Left ventricle myocardium inferior (tissue), 1 donor: Measurements from ENCODE around the gene PTGIR. TPM values are rescaled to one million over a fixed set of nuclear protein-coding genes. Genes with fewer than 3 reads are reported as not detected.

ENCODE experiments used
- DNase-seq: peaks from one replicate; pipeline ENCODE4 v3.0.0-alpha.2; 2020
- H3K27ac ChIP-seq: fragments of 200-600 bp; replicated peaks from 2 replicates; pipeline ENCODE4 v1.8.0; 2021
- H3K27me3 ChIP-seq: fragments of 200-600 bp; 2 replicates; pipeline ENCODE4 v1.8.0; 2021; ENCODE audit warnings: low read depth
- H3K36me3 ChIP-seq: fragments of 200-600 bp; 2 replicates; pipeline ENCODE4 v1.8.0; 2021
- H3K4me1 ChIP-seq: fragments of 200-600 bp; 2 replicates; pipeline ENCODE4 v1.8.0; 2021
- H3K4me3 ChIP-seq: fragments of 200-600 bp; 2 replicates; pipeline ENCODE4 v1.8.0; 2021; ENCODE audit warnings: mild to moderate bottlenecking, moderate library complexity
- H3K9me3 ChIP-seq: fragments of 200-600 bp; replicated peaks from 2 replicates; pipeline ENCODE4 v1.8.0; 2021
- CTCF ChIP-seq: fragments of 200-600 bp; IDR thresholded peaks from 2 replicates; pipeline ENCODE4 v1.8.0; 2021; ENCODE audit warnings: antibody characterized with exemption, mild to moderate bottlenecking, borderline replicate concordance
- intact Hi-C: fragments of 100-400 bp; cut with micrococcal nuclease; formaldehyde crosslinking; loops from one replicate; pipeline ENCODE4 v1.11.0; 2022
- long read RNA-seq: library from polyadenylated mRNA; unstranded; transcript quantifications from one replicate; pipeline ENCODE4 v2.0.0, GENCODE V29; 2021
- total RNA-seq: library from RNA; stranded (reverse); fragmentation: NEBNext Ultra II Directional; extraction: Animal tissue kit (Norgen Biotek cat#: 25700); gene quantifications from one replicate; pipeline ENCODE4 v1.2.1, GENCODE V29; 2021
- donor health status: DM: no; HTN: yes; CAD: no; lungs with severe emphysema.

The PTGIR gene, protein sequence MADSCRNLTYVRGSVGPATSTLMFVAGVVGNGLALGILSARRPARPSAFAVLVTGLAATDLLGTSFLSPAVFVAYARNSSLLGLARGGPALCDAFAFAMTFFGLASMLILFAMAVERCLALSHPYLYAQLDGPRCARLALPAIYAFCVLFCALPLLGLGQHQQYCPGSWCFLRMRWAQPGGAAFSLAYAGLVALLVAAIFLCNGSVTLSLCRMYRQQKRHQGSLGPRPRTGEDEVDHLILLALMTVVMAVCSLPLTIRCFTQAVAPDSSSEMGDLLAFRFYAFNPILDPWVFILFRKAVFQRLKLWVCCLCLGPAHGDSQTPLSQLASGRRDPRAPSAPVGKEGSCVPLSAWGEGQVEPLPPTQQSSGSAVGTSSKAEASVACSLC
- total RNA-seq, result 3.7 TPM
- long read RNA-seq, partial matches to known transcripts, result 2 of 7 reads
- long read RNA-seq, other reads (novel, unspliced or antisense), result 1 of 7 reads

GRCh38 chr19:46624958-46625661 is at the start of gene PTGIR:
TSS of gene PTGIR (minus strand) at chr19:46625089. CDS start at chr19:46624225, 864 bp downstream.
- peak; percentile 81 for DNase-seq
- Histone ChIP-seq H3K36me3 (no peaks in the 10 kb centered on the region), H3K27me3 (no peaks in the 10 kb centered on the region), H3K4me3 (peak within 1 kb of the TSS; percentile 55), H3K9me3 (no peaks in the 10 kb centered on the region), H3K27ac (peak within 1 kb of the TSS; percentile 85), H3K4me1 (peaks cover 75% of the 10 kb centered on the region)
- intact Hi-C loops, result no loop called here
- TF ChIP-seq CTCF, result no peak

GRCh38 chr19:46670813-46671212 is 45.9 kb upstream of the PTGIR start:
- H3K36me3 ChIP-seq, result peaks cover 23% of the 10 kb centered on the region
- H3K27ac ChIP-seq, result no peak overlapping the region
- TF ChIP-seq CTCF, result no peak
- no peaks in the 10 kb centered on the region for H3K9me3 ChIP-seq
- no peak overlapping the region for H3K4me3 ChIP-seq
- H3K27me3 ChIP-seq, result no peaks in the 10 kb centered on the region
- no peaks in the 10 kb centered on the region for H3K4me1 ChIP-seq
- intact Hi-C loops, result no loop called here
- DNase-seq, result no peak

DNA sequence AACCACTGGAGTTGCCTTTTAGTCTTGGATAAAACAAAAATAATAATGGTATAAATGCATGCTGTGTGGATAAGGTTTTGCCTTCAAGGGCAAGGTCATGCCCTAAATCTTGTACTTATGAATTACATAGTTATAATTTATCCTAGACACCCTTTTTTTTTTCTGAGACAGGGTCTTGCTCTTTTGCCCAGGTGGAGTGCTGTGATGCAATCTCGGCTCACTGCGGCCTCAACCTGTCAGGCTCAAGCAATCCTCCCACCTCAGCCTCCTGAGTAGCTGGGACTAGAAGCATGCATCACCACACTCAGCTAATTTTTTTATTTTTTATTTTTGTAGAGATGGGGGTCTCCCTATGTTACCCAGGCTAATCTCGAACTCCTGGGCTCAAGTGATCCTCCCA is 43.8 kb upstream of the PTGIR start:
- Histone ChIP-seq H3K27me3 (no peaks in the 10 kb centered on the region), H3K9me3 (no peaks in the 10 kb centered on the region), H3K27ac (no peak overlapping the region), H3K36me3 (peaks cover 7% of the 10 kb centered on the region), H3K4me1 (no peaks in the 10 kb centered on the region), H3K4me3 (no peak overlapping the region)
- intact Hi-C loops, result no loop called here
- no peak for TF ChIP-seq CTCF
- no peak for DNase-seq

DNA sequence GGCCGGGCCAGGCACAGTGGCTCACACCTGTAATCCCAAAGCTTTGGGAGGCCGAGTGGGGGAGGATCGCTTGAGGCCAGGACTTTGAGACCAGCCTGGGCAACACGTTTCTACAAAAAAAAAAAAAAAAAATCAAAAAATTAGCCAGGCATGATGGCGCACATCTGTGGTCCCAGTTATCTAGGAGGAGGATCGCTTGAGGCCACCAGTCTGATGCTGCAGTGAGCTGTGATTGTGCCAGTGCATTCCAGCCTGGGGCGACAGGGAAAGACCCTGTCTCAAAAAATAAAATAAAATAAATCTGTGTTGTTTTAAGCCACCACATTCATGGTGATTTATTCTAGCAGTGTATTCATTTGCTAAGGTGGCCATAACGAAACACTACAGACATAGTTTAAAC is 40.2 kb upstream of the PTGIR start:
- peaks cover 17% of the 10 kb centered on the region for H3K4me1 ChIP-seq
- no peaks in the 10 kb centered on the region for H3K36me3 ChIP-seq
- peaks cover 3% of the 10 kb centered on the region for H3K27me3 ChIP-seq
- intact Hi-C loops, result loop anchor here (2.0 kb wide), 1 partner anchor 50 kb away; no protein-coding TSS in a partner anchor
- H3K4me3 ChIP-seq, result no peak overlapping the region
- no peak overlapping the region for H3K27ac ChIP-seq
- DNase-seq, result no peak
- H3K9me3 ChIP-seq, result no peaks in the 10 kb centered on the region
- no peak for TF ChIP-seq CTCF

DNA sequence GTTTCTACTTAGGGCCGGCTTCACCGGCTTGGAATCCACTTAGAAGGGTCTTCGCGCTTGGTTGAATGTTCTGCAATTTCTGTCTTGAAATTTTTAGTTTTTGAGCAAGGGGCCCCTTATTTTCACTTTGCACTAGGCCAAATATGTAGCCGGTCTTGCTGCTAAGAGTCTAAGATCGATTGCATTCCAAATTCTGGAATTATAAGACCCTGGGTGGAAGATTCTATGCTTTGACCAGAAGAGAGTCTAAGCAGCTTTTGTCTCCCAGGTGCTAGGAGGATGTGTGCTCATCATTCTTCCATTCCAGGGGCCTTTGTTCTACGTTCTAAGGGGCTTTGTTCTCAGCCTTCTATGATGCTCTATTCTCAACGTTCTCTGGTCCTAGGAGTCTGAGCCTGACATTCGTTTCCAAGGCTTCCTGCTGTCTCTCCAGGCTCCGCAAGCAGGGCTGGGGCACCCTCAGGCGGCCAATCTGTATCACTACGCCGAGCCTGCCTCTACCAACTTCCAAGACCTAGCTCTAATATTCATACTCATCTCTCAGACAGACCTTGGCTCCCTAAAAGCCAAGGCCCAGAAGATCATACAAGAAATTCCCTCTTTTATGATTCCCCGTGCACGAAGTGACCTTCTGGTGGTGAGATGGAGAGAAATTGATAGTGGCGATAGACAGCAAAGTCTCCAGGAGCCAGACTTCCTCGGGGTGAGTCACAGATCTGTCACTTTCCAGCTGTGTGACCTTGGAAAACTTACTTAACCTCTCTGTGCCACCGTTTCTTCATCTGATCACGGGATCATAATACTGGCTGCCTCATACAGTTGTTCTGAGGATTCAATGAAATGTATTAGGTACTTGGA is 37.1 kb upstream of the PTGIR start:
- Histone ChIP-seq H3K4me1 (peaks cover 34% of the 10 kb centered on the region), H3K9me3 (no peaks in the 10 kb centered on the region), H3K27me3 (peaks cover 22% of the 10 kb centered on the region), H3K27ac (peak overlapping the region; percentile 77), H3K36me3 (no peaks in the 10 kb centered on the region), H3K4me3 (peak overlapping the region; percentile 81)
- intact Hi-C loops, result no loop called here
- peak; percentile 77 for DNase-seq
- TF ChIP-seq CTCF, result peak; percentile 97
